HG03097 (cell line): Measurements from ENCODE around the gene BPIFB2.

Experiments used
- ATAC-seq: cut with Tn5 transposase; IDR thresholded peaks from one replicate; pipeline ENCODE4 v1.9.1; 2021; ENCODE audit not compliant: unreplicated experiment, low FRiP score

Gene BPIFB2

GRCh38 chr20:33004141-33004751 lies 3.3 kb upstream of the BPIFB2 start, which contains the start of gene SUN5:
TSS of gene SUN5 (minus strand) at chr20:33004433. CDS start at chr20:33004340, 93 bp downstream.
- no peak for ATAC-seq

GRCh38 chr20:33005132-33005566 lies 2.4 kb upstream of the BPIFB2 start:
- no peak for ATAC-seq

GRCh38 chr20:33005908-33006775 lies 1.4 kb upstream of the BPIFB2 start:
- ATAC-seq = no peak

- no peak for ATAC-seq
Observed at GRCh38 chr20:33006776-33007375, 628 bp upstream of the BPIFB2 start.

- no peak for ATAC-seq
Observed at GRCh38 chr20:33008336-33009213, 1.1 kb downstream of the BPIFB2 start.

- ATAC-seq = no peak
Observed at GRCh38 chr20:33009214-33010132, 2.0 kb downstream of the BPIFB2 start.

GRCh38 chr20:33010133-33010504 lies 2.6 kb downstream of the BPIFB2 start:
- ATAC-seq = no peak

- ATAC-seq = no peak
Observed at GRCh38 chr20:33010674-33011449, 3.4 kb downstream of the BPIFB2 start.

GRCh38 chr20:33012327-33013189 lies 5.1 kb downstream of the BPIFB2 start:
- ATAC-seq = no peak

GRCh38 chr20:33013701-33014326 lies 6.3 kb downstream of the BPIFB2 start:
- ATAC-seq = no peak

- no peak for ATAC-seq
Observed at GRCh38 chr20:33014336-33015113, 7.0 kb downstream of the BPIFB2 start.

- no peak for ATAC-seq
Observed at GRCh38 chr20:33015114-33015484, 7.6 kb downstream of the BPIFB2 start.

GRCh38 chr20:33015700-33016580 lies 8.4 kb downstream of the BPIFB2 start:
- no peak for ATAC-seq

GRCh38 chr20:33016581-33017109 lies 9.1 kb downstream of the BPIFB2 start:
- ATAC-seq = no peak

- no peak for ATAC-seq
Observed at GRCh38 chr20:33017542-33017941, 10.0 kb downstream of the BPIFB2 start.
